HG02759 (cell line): ENCODE data around the gene PNLIPRP2.

Source experiments
- ATAC-seq: cut with Tn5 transposase; IDR thresholded peaks from one replicate; pipeline ENCODE4 v1.9.1; 2021; ENCODE audit warnings: mild to moderate bottlenecking, moderate library complexity; ENCODE audit not compliant: unreplicated experiment

PNLIPRP2 gene

DNA sequence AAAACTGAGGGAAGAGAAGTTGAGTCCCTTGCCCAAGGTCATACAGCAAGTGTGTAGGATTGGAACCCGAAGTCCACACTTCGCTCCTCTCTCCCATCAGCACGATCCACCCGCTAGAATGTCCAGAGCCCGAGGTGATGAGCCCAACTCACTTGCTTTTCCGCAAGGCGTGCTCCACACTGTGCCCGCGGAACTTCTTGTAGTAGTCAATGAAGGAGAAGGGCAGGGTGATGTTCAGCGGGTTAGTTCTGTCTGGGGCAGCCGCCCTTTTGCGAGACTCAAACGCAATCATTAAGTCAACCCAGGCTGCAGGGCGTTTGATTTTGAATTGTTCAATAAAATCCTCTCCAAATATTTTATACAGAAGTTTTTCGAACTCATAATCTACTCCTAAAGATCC lies 58.6 kb downstream of the PNLIPRP2 start:
- no peak for ATAC-seq

DNA sequence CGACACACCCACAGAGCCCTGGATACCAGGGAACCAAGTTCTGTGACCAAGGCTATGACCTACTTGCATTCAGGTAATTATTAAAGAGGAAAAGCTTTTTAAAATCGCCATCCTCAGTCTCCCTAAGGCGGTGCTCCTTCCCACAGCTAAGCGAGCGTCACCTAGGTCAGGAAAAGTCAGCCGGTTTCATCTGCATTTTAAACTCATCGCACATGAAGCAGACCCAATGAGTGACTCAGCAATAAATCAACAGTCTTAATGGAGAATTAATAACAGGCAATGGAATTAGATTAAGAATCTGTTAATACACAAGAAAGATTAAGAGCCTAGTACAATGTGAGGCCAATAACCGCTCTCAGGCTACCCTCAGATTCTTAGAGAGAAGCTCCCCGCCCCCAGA lies 62.4 kb downstream of the PNLIPRP2 start:
- no peak for ATAC-seq

GRCh38 chr10:116683821-116684220 lies 63.1 kb downstream of the PNLIPRP2 start:
- no peak for ATAC-seq

DNA sequence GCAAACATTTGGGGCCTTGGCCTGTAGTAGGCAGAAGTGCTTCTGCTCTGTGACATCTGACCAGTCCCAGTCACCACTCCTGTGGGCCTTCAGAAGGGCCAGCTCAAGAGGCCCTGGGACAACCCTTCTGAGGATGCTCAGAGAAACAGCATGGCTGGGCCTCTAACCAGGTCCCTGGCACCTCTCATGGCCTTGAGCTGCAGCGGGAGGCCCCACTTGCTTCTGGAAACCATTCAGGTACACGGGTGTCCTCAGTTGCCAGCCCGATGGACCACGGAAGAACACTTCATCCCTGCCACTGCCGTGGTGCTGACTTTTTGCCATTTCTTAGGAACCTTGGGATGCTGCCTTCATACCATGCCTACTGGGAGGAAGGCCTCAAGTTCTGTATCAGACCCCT lies 64.0 kb downstream of the PNLIPRP2 start:
- no peak for ATAC-seq

- ATAC-seq, result no peak
Measured at GRCh38 chr10:116685807-116686206, 65.1 kb downstream of the PNLIPRP2 start.

GRCh38 chr10:116686632-116687031 lies 65.9 kb downstream of the PNLIPRP2 start:
- ATAC-seq, result no peak

- ATAC-seq, result no peak
Measured at GRCh38 chr10:116687633-116688032, 66.9 kb downstream of the PNLIPRP2 start.

DNA sequence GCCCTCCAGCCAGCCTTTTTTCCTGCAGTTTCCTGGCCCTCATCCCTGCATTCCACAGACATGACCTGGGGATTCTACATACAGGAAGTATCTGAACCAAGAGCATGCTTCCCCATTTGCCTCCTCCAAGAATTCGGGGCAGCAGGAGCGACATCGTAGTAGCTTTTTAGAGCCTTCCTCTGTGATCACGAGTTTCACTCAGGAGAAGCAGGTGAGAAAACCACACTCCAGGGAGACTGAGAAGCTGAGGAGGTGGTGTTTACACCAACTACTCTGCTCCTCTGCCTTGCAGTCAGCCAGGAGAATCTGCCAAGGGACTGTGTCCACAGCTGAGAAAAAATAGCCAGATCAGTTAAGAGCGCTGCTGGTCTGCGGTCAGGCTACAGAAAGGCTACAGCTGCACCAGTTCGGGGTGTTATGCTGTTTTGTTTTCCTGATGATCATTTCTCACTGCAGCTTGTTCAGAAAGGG lies 67.5 kb downstream of the PNLIPRP2 start:
- no peak for ATAC-seq

DNA sequence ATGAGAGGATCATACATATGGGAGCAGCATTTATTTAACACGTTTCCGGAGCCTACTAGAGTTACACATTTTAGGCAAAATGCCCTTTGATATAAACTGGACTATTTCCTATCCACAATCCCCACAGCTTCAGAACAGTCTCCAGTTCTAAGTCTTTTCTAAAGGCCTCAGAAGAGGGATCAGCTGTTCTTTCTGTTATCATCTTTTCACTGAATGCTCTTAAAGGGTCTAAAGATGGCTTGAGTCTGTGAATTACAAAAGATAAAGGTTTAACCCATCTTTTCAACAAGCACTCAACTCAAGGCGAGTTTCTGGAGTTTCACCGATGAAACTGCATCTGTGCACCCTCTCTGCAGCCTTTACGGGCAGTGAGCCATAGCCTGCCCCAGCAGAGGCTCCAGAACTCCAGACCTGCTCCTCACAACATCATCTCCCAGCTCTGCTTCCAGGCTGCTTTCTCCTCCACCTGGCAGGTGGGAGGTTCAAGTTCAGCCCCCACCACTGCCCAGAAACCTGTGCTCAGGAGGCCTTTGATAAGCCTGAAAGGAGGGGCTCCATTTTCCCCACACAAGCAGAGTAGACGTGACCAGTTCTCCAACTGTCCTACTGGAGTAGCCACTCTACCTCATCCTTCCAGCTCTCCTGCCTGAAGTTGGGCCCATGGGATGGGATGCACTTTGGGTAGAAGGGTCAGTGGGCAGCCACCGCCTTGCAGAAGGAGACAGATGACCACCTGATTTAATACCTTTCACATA lies 68.2 kb downstream of the PNLIPRP2 start:
- ATAC-seq, result no peak

DNA sequence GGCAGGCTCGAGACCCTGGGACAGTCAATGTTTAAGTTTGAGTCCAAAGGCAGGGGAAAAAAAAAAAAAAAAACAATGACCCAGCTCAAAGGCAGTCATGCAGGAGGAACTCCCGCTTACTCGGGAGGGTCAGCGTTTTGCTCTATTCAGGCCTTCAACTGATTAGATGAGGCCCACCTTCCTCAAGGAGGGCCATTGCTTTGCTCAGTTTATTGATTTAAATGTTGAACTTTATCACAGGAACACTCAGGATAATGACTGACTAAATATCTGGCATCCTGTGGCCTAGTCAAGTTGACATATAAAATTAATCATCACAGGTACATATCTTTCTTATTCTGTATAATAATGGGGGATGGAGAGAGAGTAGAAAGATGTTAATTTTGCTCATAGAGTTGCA lies 69.0 kb downstream of the PNLIPRP2 start:
- ATAC-seq, result no peak

DNA sequence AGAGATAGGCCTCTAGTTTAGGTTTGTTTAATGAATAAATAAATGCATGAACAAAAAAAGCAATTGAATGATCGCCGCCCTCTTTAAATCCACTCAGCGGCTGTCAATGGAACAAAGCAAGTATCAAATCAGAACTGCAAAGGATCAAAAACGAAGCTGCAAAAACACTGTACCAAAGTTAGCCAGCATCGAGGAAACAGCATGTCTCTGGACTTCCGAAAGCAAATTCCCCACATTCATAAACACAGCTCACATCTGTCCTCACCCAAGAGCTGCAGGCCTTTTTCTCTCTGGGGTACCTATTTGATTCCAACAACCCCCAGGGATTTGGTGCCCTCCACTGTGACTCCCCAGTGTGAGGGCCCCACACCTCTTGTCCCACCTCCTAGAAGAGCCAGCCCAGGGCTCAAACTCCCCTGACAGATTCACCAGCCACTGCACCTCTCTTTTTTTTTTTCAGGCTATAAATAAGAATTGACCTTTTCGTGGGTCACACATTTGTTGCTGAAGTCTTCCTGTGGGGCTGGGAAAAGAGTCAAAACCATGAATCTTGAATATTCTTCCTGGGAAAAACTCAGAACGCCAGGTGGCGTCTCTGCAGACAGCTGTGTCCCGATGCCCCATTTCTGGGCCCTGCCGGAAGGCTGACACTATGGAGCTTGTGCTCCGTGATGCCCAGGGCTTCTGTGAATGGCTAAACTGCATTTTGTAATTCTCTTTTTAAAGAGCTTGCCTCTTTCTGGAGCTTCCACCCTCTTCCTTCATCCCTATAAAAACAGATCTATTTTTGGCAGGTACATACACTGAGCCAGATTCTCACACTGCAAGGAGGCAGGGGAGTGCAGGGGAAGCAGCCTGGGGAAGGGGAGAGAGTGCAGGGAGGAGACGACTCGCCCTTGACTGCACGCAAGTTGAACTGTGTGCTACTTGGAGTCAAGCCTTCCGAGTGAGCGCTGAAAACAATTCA lies 69.9 kb downstream of the PNLIPRP2 start:
- no peak for ATAC-seq

DNA sequence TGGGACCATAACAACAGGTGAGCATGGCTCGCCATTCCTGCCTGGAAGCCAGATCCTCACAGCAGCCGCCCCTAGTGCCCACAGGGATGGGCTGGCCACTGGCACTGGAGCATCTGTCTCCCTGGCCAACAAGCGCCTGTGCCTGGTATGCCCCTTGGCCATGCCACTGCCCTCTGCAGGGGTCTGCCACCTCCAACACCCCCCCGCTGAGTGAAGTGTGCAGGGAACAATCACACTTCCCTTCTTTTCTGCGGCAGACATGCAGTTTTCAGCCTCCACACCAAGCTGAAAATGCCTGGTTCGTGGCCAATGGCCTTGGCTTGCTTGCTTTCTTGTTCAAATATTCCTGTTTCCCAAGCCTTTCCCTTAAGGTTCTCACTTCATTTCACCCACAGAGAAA lies 70.9 kb downstream of the PNLIPRP2 start:
- ATAC-seq, result no peak

GRCh38 chr10:116692225-116692624 lies 71.5 kb downstream of the PNLIPRP2 start:
- no peak for ATAC-seq

- ATAC-seq, result no peak
Measured at GRCh38 chr10:116694243-116694926, 73.6 kb downstream of the PNLIPRP2 start.
